Measurements from ENCODE around the gene FAM76A. TPM values are rescaled to one million over a fixed set of nuclear protein-coding genes. Genes with fewer than 3 reads are reported as not detected.
"Not testable (repeated sequence)": the region's sequence is repeated elsewhere in the genome, so short reads cannot be mapped to it uniquely, and the experiment has no call there.

FAM76A gene
- total RNA-seq, 1 experiment from 2014 or later, result 9.6 TPM

DNA sequence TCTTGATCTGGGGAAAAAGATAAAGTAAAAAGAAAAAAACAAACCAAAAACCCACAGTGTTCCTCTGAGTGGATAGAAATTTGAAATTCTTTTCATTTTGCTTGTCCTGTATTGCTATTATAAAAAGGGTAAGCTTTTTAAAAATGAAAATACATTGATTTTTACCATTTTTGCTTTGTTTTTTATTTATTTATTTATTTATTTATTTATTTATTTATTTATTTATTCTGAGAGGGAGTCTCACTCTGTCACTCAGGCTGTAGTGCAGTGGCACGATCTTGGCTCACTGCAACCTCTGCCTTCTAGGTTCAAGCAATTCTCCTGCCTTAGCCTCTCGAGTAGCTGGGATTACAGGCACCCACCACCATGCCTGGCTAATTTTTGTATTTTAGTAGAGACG is 82.4 kb downstream of the FAM76A start:
- ATAC-seq; intact Hi-C loops (cut with micrococcal nuclease); H3K9me3 ChIP-seq (ENCODE audit: control insufficient read depth in 1 of 2, insufficient read depth in 1 of 2, low read depth in 1 of 2, low read length in 2 of 2); RAD21 ChIA-PET (ENCODE audit: low non-redundant PET in 1 of 2, low total read pairs in 2 of 2, uncharacterized antibody in 2 of 2, unreplicated experiment in 2 of 2); DNase-seq (ENCODE audit: low read depth, low spot score); CTCF ChIA-PET; BruUV-seq (replicated peaks); H4K20me1 ChIP-seq (ENCODE audit: insufficient read depth); H3K9me2 ChIP-seq (ENCODE audit: insufficient read depth); H3K27me3 ChIP-seq (ENCODE audit: insufficient read depth, low read length); H3K4me2 ChIP-seq (ENCODE audit: low read length); H3K79me2 ChIP-seq (ENCODE audit: insufficient read depth, low read length); H3K36me3 ChIP-seq (ENCODE audit: control insufficient read depth in 1 of 2, insufficient read depth in 2 of 2, low read length in 2 of 2); POLR2A ChIA-PET; H3K9ac ChIP-seq (ENCODE audit: low read length); H3K27ac ChIP-seq (ENCODE audit: low read depth, low read length); H3K4me3 ChIP-seq (replicated peaks in 1 of 2; ENCODE audit: low read depth in 1 of 2, low read length in 2 of 2); H3K4me1 ChIP-seq (ENCODE audit: control insufficient read depth in 1 of 2, insufficient read depth in 2 of 2, low read length in 2 of 2); H2AFZ ChIP-seq (ENCODE audit: low read depth, low read length, poor library complexity, severe bottlenecking): not testable (repeated sequence)

DNA sequence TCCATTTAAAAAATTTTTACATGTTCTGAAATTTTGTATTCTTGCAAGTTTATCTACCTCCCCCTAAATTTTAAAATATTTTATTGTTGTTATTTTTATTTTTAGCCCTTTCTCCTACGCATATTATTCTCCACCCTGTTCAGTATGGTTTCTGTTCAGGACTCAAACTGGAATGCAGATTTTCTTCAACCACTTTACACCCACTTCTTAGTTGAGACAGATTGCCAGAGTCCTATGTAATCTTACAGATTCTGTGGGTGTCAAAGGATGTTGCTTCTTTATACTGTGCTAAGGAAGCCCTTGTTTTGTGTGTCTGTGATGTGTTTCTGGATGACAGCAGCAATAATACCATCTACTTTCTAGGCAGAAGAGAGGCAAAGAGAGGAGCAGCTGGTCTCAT is 84.1 kb downstream of the FAM76A start:
- no TSS peak for BruUV-seq (replicated peaks)
- intact Hi-C loops (cut with micrococcal nuclease), result no loop called here
- Histone ChIP-seq H2AFZ (ENCODE audit: low read depth, low read length, poor library complexity, severe bottlenecking) (no peak overlapping the region), H3K36me3 (ENCODE audit: control insufficient read depth in 1 of 2, insufficient read depth in 2 of 2, low read length in 2 of 2) (peaks cover 0 to 4% of the 10 kb centered on the region in 2 experiments; a peak in 1 of 4 replicates), H3K4me3 (replicated peaks in 1 of 2; ENCODE audit: low read depth in 1 of 2, low read length in 2 of 2) (no peak overlapping the region), H3K9me2 (ENCODE audit: insufficient read depth) (no peaks in the 10 kb centered on the region), H3K9me3 (ENCODE audit: control insufficient read depth in 1 of 2, insufficient read depth in 1 of 2, low read depth in 1 of 2, low read length in 2 of 2) (no peaks in the 10 kb centered on the region), H3K79me2 (ENCODE audit: insufficient read depth, low read length) (no peaks in the 10 kb centered on the region), H3K4me2 (ENCODE audit: low read length) (no peak overlapping the region), H3K27me3 (ENCODE audit: insufficient read depth, low read length) (no peaks in the 10 kb centered on the region), H3K4me1 (ENCODE audit: control insufficient read depth in 1 of 2, insufficient read depth in 2 of 2, low read length in 2 of 2) (no peaks in the 10 kb centered on the region), H4K20me1 (ENCODE audit: insufficient read depth) (no peaks in the 10 kb centered on the region), H3K9ac (ENCODE audit: low read length) (no peak overlapping the region), H3K27ac (ENCODE audit: low read depth, low read length) (no peak overlapping the region)
- POLR2A ChIA-PET, result no interaction called here
- CTCF ChIA-PET, result no interaction called here
- TF ChIP-seq CBX3 (IDR thresholded peaks at IDR 0.05; ENCODE audit: low read depth) (no peak), POLR2A (IDR thresholded peaks at IDR 0.05; ENCODE audit: borderline replicate concordance, extremely low read depth, insufficient read depth, insufficient read length) (no peak)
- RAD21 ChIA-PET (ENCODE audit: low non-redundant PET in 1 of 2, low total read pairs in 2 of 2, uncharacterized antibody in 2 of 2, unreplicated experiment in 2 of 2), result no interaction called here
- DNase-seq (ENCODE audit: low read depth, low spot score) (no peak), ATAC-seq (no peak)

DNA sequence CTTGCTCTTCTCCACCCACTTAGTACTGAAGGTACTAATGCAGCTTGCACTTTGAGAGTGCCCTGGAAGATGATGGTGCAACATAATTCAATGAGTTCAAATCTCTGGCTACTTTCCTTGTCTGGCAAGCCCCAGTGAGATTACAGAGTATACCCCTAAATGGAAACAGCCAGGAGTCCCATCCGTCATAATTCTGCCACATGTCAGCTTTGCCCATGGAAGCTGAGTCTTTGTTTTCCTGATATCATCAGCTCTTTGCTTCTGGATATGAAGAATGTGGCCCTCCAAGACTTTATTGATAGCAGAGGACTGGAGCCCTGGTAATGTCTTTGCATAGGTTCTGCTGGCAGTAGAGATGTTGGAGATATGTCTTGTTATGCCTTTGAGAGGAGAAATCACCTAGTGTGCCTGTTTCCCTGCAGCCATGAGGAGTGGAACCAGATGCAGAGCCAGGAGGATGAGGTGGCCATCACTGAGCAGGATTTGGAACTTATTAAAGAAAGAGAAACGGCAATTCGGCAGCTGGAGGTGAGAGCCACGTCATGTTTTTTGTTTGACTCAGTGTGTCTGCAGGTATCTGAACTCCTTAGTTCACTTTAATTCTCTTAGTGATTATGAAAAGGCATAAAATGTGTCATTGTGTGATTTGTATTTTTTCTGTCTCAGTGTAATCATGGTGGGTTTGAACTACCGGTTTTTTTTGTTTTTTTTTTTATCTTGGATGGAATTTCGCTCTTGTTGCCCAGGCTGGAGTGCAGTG is 86.2 kb downstream of the FAM76A start:
- H3K4me3 ChIP-seq (replicated peaks in 1 of 2; ENCODE audit: low read depth in 1 of 2, low read length in 2 of 2), result no peak overlapping the region
- no peak for ATAC-seq
- H3K4me2 ChIP-seq (ENCODE audit: low read length), result no peak overlapping the region
- H3K4me1 ChIP-seq (ENCODE audit: control insufficient read depth in 1 of 2, insufficient read depth in 2 of 2, low read length in 2 of 2), result no peaks in the 10 kb centered on the region
- BruUV-seq (replicated peaks), result no TSS peak
- H2AFZ ChIP-seq (ENCODE audit: low read depth, low read length, poor library complexity, severe bottlenecking), result no peak overlapping the region
- no peaks in the 10 kb centered on the region for H3K27me3 ChIP-seq (ENCODE audit: insufficient read depth, low read length)
- H3K9me2 ChIP-seq (ENCODE audit: insufficient read depth), result no peaks in the 10 kb centered on the region
- ChIA-PET RAD21 (ENCODE audit: low non-redundant PET in 1 of 2, low total read pairs in 2 of 2, uncharacterized antibody in 2 of 2, unreplicated experiment in 2 of 2) (no interaction called here), CTCF (no interaction called here), POLR2A (no interaction called here)
- H3K9ac ChIP-seq (ENCODE audit: low read length), result no peak overlapping the region
- H3K9me3 ChIP-seq (ENCODE audit: control insufficient read depth in 1 of 2, insufficient read depth in 1 of 2, low read depth in 1 of 2, low read length in 2 of 2), result no peaks in the 10 kb centered on the region
- peaks cover 0 to 2% of the 10 kb centered on the region in 2 experiments; a peak in 1 of 4 replicates for H3K36me3 ChIP-seq (ENCODE audit: control insufficient read depth in 1 of 2, insufficient read depth in 2 of 2, low read length in 2 of 2)
- no peak for DNase-seq (ENCODE audit: low read depth, low spot score)
- no peaks in the 10 kb centered on the region for H3K79me2 ChIP-seq (ENCODE audit: insufficient read depth, low read length)
- intact Hi-C loops (cut with micrococcal nuclease), result no loop called here
- H3K27ac ChIP-seq (ENCODE audit: low read depth, low read length), result no peak overlapping the region
- H4K20me1 ChIP-seq (ENCODE audit: insufficient read depth), result no peaks in the 10 kb centered on the region
- TF ChIP-seq TCF7L2 (IDR thresholded peaks at IDR 0.05; ENCODE audit: borderline replicate concordance, extremely low read depth, insufficient read depth, insufficient read length) (no peak), ZFX (IDR thresholded peaks at IDR 0.05) (no peak), CBX3 (IDR thresholded peaks at IDR 0.05; ENCODE audit: low read depth) (no peak), ZBTB33 (IDR thresholded peaks at IDR 0.05; ENCODE audit: extremely low read depth, insufficient replicate concordance, low read length) (no peak), POLR2A (IDR thresholded peaks at IDR 0.05; ENCODE audit: borderline replicate concordance, extremely low read depth, insufficient read depth, insufficient read length) (no peak)
- TF ChIP-seq, protein P1, sequence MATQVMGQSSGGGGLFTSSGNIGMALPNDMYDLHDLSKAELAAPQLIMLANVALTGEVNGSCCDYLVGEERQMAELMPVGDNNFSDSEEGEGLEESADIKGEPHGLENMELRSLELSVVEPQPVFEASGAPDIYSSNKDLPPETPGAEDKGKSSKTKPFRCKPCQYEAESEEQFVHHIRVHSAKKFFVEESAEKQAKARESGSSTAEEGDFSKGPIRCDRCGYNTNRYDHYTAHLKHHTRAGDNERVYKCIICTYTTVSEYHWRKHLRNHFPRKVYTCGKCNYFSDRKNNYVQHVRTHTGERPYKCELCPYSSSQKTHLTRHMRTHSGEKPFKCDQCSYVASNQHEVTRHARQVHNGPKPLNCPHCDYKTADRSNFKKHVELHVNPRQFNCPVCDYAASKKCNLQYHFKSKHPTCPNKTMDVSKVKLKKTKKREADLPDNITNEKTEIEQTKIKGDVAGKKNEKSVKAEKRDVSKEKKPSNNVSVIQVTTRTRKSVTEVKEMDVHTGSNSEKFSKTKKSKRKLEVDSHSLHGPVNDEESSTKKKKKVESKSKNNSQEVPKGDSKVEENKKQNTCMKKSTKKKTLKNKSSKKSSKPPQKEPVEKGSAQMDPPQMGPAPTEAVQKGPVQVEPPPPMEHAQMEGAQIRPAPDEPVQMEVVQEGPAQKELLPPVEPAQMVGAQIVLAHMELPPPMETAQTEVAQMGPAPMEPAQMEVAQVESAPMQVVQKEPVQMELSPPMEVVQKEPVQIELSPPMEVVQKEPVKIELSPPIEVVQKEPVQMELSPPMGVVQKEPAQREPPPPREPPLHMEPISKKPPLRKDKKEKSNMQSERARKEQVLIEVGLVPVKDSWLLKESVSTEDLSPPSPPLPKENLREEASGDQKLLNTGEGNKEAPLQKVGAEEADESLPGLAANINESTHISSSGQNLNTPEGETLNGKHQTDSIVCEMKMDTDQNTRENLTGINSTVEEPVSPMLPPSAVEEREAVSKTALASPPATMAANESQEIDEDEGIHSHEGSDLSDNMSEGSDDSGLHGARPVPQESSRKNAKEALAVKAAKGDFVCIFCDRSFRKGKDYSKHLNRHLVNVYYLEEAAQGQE (IDR thresholded peaks at IDR 0.05; ENCODE audit: low read depth), result no peak
